Choroid plexus epithelial cell (primary cell): ENCODE measurements around the gene CDK17.

Experiments used
- DNase-seq: peaks from one replicate; pipeline ENCODE4 v3.0.0-alpha.2; 2010; ENCODE audit warnings: low read depth
- H3K4me3 ChIP-seq: 2 replicates; pipeline ENCODE4 v1.5.1; 2011; ENCODE audit warnings: low read depth, mild to moderate bottlenecking, control low read depth, low read length, moderate library complexity
- TF ChIP-seq, protein P1 (sequence below): conservative IDR thresholded peaks from 2 replicates; pipeline ENCODE4 v1.5.1; 2011; ENCODE audit warnings: low read depth, mild to moderate bottlenecking, control low read depth, inconsistent platforms, low read length, moderate library complexity

Gene CDK17

DNA sequence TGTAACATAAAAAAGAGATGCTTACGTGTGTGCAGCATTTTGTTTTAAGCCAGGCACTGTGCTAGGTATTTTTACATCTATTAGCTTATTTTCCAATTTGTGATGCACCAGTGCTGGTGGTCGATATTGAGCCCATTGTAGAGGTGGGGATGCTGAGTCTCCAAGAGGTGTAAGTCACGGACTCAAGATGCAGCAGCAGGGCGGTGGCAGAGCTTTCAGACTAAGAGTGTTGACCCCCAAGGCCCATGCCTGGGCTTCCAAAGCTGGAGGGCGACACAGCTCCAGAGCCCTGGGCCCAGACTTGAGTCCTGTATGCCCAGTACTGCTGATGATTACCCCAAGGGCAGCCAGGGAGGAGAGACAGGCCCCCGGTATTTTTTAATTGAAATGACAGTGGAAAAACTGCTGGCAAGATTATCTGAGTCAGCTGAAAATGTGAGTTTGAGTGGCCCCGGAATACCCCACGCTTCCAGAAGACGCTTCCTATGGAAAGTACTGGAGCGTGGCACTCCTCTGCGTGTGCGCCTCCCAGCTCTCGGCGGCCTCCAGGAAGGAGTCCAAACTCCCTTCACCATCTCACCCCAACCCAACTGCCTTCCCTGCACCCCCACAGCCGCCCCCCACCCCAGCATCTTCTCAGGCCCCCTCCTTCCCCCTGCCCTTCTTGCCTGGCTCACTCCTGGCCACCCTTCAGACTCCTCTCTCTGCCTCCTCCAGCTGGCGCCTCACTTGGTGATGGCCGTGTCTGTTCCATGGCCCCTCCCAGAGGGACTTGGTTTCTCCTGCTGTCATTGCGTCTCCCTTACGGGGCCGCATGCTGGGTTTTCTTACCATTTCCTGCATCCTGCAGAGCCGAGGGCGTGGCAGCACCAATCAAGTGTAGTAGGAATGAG, 165.4 kb downstream of the CDK17 start:
- TF ChIP-seq, protein P1, sequence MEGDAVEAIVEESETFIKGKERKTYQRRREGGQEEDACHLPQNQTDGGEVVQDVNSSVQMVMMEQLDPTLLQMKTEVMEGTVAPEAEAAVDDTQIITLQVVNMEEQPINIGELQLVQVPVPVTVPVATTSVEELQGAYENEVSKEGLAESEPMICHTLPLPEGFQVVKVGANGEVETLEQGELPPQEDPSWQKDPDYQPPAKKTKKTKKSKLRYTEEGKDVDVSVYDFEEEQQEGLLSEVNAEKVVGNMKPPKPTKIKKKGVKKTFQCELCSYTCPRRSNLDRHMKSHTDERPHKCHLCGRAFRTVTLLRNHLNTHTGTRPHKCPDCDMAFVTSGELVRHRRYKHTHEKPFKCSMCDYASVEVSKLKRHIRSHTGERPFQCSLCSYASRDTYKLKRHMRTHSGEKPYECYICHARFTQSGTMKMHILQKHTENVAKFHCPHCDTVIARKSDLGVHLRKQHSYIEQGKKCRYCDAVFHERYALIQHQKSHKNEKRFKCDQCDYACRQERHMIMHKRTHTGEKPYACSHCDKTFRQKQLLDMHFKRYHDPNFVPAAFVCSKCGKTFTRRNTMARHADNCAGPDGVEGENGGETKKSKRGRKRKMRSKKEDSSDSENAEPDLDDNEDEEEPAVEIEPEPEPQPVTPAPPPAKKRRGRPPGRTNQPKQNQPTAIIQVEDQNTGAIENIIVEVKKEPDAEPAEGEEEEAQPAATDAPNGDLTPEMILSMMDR = no peak
- H3K4me3 ChIP-seq = no peak overlapping the region
- no peak for DNase-seq

DNA sequence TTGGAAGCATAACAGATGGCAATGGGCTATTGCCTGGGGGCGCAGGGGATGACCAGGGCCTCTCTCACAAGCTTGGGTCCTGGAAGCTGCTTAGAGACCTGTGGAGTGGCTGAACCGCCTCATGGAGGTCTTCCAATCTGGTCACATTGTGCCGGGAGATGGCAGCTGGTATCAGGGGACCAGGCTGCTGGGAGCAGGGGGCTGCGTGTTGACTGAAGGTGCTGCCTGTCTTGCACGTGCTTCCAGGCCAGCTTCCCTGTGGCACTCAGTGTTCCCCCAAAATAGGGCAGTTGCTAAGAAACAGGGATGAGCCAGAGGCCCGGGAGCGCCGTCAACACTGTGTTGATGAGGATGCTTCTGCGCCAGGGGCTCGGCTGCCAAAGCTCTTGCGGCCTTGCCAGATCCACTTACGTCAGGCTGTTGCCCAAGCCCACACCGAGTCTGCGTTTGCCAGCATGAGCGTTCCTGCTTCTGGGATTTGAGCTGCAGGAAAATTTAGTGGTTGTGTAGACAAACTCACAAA, 166.2 kb downstream of the CDK17 start:
- no peak overlapping the region for H3K4me3 ChIP-seq
- TF ChIP-seq, protein P1 = no peak
- DNase-seq = no peak

DNA sequence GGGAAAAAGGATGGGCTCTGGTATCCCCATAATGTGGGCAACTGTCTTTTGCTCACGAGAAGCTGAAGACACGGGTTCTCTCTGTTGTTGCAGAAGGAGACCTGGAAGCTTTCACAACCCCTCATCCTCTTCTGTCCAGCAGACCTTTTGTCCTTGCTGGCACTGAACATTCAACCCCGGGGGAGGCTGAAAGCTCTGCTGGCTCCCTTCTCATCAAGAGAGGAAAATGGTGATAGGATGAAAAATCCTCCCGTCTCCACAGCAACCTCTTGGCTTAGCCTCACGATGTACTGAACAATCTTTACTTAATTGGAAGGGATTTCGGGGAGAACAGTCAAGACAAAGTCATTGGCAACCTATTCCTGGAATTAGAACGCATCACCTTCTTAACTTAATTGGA, 167.1 kb downstream of the CDK17 start:
- no peak for DNase-seq
- no peak overlapping the region for H3K4me3 ChIP-seq
- TF ChIP-seq, protein P1 = no peak

DNA sequence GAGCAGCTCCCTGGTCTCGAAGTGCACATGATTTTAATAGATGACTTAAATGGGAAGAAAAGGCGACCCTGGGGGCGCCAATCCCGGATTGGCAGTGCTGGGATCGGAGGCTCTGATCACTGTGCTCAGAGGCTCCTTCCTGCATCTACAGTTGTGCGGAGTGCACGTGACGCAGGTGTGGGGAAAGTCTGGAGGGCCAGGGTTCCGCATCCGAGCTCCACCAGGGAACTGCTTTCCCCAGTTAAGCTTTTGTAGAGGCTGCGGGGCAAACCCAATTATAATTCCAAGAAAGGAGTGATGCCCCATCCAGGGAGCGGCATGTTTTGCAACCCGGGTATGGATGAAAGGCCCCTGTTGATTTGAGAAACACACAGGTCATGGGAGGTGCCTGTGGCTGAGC, 169.6 kb downstream of the CDK17 start:
- no peak for DNase-seq
- H3K4me3 ChIP-seq = no peak overlapping the region
- TF ChIP-seq, protein P1 = no peak

DNA sequence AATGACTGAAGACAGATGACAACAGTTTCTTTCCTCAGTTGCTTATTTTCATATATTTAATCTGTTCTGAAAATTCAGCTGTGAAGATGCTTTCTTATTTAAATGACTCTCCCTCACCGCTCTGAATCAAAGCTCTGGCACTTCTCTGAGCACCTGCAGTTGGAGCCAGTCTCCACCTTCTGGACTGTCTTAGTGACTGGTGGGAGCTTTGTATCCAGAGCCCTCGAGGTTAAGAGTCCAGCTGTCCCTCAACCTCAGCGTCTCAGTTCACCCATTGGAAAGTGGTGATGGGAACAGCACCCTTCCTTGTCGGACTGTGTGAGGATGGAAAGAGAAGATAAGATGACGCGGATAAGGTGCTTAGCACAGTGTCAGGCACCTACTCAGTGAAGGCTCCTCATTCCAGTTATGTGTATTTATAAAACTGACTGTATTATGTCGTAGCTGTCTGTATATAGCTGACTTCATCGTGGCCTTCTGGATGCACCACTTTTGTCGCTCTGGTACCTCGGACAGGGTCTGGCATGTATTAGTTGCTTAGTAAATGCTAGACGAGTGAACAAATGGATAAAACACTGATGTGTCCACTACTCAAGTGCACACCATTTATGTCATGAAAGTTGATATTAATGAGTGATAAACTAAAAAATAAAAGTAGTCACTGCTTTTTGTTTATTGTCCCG, 171.5 kb downstream of the CDK17 start:
- TF ChIP-seq, protein P1 = no peak
- no peak overlapping the region for H3K4me3 ChIP-seq
- no peak for DNase-seq
